Adipose tissue (tissue), 3 donors: ENCODE measurements around the gene TXNDC5. TPM values are rescaled to one million over a fixed set of nuclear protein-coding genes. Genes with fewer than 3 reads are reported as not detected.

Experiments
- H3K27ac ChIP-seq: one replicate; pipeline ENCODE4 v1.5.1; 2013; ENCODE audit warnings: low read depth, low read length
- WGBS, 3 donors: extraction: QIAGEN DNeasy Blood & Tissue Kit; methylation state at CpG; one replicate each; pipeline ENCODE4 v1.1.7; 2013; 5-methylcytosine and 5-hydroxymethylcytosine counted together
- polyA plus RNA-seq, 3 donors: library from polyadenylated mRNA; stranded (reverse); fragments of 200-250 nt; gene quantifications; one replicate each; pipeline ENCODE4 v1.2.3, GENCODE V29; 2013
- donor health status: healthy with polysubstance abuse.
- donor health status: Bipolar disorder and iron deficiency.
- donor health status: healthy.

The TXNDC5 gene
- 100 to 1,000 TPM in 2 of 3 donors, 10 to 100 TPM in 1; 88.6 to 123 (median 105) TPM for polyA plus RNA-seq

DNA sequence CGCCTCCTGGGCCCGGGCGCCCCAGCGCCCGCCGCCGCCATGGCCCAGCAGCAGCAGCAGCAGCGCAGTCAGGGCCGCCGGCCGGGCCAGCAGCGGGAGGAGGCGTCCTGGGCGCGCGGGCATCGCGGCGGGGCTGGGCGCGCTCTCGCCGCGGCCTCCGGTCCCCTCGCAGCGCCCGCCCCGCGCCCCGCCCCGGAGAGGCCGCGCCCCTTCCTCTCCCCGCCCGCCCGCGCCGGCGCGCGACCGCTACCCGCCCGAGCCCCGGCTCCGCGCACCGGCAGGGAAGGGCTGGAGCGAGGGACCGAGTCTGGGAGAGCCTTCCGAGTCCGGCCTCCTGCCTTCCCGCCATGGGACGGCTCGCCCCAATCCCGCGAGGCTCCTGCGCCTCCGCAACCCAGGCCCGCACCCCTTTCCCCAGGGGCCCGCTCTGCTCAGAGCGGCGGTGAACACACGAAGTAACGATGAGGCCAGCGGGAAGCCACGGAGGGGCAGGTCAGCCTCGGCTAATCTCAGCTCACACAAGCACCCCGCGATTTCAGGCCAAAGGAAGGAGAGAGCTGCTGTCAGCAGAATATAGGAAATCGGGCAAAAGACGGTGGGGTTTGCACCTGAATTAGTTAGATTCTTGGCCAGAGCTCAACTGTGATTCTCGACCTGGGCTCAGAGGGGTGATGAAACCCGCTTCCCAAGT is at the start of gene TXNDC5:
TSS of gene TXNDC5 (minus strand) at position 135 of the 691 bp plus-strand sequence. CDS start at position 123, 12 bp downstream.
- no peak within 1 kb of the TSS for H3K27ac ChIP-seq
- 2 to 4% (median 3%) methylated on average over 32 to 75 of the region's 75 CpGs for WGBS, 3 donors

DNA sequence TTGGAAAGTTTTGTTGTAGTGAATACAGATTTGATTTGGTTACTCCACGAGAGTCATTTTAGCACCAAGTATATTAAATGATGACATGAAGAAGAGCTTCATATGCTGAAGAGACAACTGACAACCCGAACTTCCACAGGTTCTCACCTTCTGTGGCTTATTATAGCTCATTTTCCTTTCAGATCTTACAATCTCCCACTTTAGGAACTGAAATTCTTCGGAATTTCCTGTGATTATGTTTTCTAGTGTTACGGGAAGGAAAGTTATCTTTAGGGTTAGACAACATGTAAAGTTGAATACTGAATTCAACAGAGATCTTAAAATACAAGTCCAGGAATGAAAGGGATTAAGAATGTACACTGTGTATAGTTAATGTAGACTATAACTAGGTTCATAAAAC is 49.6 kb upstream of the TXNDC5 start:
- whole genome bisulfite sequencing, 3 donors: 56 to 67% (median 60%) methylated on average over 4 of the region's 4 CpGs
- H3K27ac ChIP-seq: no peak overlapping the region

DNA sequence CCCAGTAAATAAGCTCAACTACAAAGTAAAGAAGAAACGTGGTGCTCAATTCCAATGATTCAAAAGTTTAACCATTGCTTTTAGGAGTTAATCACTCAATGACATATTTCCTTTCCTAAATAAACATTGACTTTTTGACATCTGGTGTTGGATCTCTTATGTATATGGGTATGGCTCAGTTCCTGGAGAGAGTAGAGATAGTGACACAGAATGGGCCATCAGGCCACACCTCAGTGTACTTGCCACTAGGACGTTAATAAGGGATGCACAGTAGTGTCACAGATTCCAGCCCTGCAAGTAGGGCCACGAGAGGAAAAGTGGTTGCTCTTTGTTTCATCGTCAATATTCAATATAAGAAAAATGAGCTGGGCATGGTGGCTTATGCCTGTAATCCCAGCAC is 48.9 kb upstream of the TXNDC5 start:
- H3K27ac ChIP-seq: no peak overlapping the region
- WGBS, 3 donors: 60 to 77% (median 76%) methylated on average over 4 of the region's 4 CpGs

DNA sequence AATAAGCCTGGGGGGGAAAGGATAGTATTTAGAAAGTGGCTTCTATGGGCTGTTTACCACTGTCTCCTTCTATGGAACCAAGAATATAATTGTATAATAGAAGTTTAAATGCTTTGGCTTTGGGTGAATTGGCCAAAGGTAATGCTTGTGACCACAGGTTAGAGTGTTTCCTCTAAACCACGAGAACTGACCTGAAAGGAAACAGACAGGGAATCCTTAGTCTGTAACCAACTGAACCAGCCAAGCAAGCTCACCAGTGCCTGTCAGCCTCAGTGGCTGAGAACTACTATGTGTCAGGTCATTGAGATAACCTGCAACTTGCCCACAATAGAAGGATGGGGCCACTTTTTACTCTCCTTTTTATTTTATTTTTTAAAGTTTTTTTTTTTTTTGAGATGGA is 47.9 kb upstream of the TXNDC5 start:
- 45 to 77% (median 63%) methylated on average over 1 of the region's 1 CpG for WGBS, 3 donors
- H3K27ac ChIP-seq: no peak overlapping the region

DNA sequence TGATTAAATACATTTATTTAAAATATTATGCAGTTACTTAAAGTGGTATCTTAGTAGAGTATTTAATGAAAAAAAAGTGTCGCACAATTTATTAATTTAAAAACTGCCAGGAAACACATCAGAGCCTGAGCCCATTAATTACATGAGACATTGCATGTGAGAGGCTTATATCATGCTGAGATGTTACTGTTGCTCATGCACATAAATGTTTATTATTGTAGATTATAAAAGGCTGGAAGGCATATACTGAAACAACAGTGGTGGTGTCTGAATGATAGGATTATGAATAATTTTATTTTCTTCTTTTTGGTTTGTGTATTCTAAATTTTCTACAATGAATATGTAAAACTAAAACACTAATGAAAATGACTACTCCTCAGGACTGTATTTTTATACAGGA is 45.7 kb upstream of the TXNDC5 start:
- H3K27ac ChIP-seq: no peak overlapping the region
- 94 to 96% (median 94%) methylated on average over 1 of the region's 1 CpG for WGBS, 3 donors

DNA sequence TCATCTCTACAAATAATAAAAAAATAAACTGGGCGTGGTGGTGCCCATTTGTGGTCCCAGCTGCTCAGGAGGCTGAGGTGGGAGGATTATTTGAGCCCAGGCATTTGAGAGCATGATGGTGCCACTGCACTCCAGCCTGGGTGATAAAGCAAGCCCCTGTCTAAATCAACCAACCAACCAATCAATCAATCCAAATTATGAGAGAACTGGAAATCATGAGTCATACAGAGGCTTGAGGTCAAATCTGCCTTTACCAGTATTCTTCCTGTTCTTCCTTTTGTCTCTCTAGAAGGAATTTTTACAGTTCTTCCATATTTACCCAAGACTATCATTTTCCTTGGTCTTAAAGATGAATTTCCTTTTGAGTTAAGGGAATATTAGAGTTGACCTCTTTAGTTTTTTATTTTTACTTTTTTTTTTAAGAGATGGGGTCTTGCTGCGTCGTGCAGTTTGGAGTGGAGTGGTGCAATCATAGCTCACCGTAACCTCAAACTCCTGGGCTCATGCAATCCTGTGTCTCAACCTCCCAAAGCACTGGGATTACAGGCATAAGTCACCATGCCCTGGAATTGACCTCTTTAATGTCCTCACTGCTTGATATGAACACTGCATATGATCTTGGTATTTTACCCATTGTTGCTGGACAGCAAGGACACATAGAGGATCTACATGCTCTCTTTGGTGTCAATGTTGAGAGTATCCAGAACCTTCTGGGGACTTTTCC is 44.1 kb upstream of the TXNDC5 start:
- WGBS, 3 donors: 65 to 91% (median 73%) methylated on average over 4 of the region's 4 CpGs

DNA sequence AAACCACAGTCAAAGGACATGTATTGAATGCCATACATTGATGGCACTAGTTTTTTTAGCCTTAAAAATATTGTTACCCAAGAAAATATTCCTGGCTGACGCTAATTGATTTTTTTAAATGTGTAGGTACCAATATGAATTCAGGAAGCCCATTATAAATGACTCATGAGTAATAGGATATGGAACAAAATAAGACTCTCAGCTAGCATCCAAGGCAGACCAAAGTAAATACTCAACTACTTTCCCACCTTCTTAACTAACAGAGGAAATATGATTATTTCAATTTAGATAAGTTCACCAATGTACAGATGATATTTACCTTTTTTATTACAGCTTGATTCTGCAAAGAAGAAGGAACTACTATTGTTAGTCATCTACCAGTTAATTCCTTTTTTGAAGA is 43.2 kb upstream of the TXNDC5 start:
- 78 to 90% (median 83%) methylated on average over 1 of the region's 1 CpG for WGBS, 3 donors
- H3K27ac ChIP-seq: no peak overlapping the region

More for the DNA sequence above, 44.1 kb upstream of the TXNDC5 start:
- H3K27ac ChIP-seq: no peak overlapping the region

DNA sequence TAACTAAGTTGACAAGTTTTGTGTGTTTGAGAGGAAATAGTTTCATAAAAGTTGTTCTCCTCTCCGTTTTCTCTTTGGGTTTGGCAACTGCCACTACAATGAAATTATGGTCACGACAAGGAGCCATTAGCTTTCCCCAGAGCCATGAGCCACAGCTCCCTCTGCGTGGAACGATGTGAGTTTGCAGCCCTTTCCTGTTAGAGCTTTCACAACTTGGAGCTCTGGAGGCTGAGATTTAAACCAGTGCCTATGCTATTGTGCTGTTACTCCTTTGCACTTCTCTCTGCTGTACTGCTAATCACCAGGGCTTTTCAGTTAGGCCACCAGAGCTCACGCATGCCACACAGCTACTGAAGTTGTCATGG is 29.3 kb upstream of the TXNDC5 start:
- 38 to 64% (median 50%) methylated on average over 5 of the region's 5 CpGs for WGBS, 3 donors
- H3K27ac ChIP-seq: no peak overlapping the region

DNA sequence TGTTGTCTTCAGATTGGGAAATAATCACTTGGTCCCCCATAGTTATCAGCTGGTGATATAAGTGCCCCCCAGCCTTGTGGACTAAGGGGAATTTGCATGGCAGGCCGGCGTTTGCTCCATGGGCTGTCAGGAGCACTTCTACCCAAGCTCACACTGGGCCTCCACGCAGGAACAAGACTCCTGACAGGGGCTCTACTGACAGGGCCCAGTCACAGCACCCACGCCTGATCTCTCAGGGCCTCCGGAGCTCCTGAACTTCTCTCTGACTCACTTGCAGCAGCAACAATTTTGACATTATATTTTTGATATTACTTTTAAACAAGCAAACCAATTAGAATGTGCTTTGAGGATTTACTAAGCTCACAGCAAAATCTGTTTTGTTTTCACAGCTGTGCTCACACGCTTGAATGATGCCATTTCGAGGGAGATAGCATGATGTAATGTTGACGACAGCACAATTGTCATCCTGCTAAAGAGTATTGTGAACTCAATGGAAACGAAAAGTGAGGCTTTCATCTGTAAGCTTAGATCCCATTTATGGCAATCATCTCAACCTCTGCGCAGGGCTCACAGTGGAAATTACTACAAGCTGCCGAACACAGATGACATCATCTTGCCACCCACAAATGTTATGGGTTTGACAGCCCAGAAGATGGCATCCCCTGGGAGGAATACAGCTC is 28.7 kb upstream of the TXNDC5 start:
- 76 to 80% (median 76%) methylated on average over 11 of the region's 11 CpGs for WGBS, 3 donors
- H3K27ac ChIP-seq: no peak overlapping the region

DNA sequence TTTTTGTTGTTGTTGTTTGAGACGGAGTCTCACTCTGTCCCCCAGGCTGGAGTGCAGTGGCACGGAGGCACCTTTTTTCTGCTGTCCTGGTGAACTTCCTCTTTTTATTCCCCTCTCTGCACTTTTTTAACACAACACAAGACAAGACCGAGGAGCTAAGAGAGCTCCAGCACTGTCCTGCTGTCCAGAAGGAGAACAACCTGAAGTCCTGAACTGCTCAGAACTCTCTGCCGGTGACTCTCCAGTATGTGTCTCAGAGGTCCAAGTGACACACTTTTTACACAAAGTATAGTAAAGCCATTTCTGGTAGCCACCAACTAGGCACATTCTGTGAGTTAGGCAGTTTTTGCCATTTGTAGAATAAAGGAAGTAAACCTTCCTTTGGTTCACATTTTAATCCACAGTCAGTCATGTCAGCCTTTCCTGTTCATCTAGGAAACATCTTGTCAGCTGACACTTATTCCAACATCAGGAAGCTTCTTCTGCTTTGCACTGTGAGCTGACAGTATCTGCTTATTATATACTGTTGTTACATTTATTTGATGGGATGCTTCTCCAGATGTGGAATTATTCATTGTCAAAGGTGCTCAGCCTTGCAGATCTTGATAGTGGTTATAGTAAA is 28.1 kb upstream of the TXNDC5 start:
- H3K27ac ChIP-seq: no peak overlapping the region
- WGBS, 3 donors: 61 to 89% (median 72%) methylated on average over 4 of the region's 4 CpGs

DNA sequence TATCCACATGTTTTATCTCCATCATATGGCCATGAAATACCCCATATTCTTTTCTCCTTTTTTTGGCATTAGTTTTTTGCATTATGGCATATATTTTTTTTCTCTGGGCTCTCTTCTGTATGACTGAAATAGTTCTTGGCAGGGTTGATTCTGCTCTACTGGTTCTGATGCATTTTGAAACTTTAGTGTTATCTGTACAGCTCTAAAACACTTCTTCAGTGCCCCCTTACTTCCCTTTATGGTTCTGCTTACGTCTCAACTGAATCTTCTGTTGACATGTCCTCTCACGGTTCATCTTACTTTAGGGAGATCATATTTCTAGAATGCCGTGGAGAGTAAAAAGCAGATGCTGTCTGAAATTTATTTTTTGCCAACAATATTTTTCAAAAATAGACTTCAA is 23.2 kb upstream of the TXNDC5 start:
- no peak overlapping the region for H3K27ac ChIP-seq
- WGBS, 3 donors: 34 to 73% (median 55%) methylated on average over 3 of the region's 3 CpGs

DNA sequence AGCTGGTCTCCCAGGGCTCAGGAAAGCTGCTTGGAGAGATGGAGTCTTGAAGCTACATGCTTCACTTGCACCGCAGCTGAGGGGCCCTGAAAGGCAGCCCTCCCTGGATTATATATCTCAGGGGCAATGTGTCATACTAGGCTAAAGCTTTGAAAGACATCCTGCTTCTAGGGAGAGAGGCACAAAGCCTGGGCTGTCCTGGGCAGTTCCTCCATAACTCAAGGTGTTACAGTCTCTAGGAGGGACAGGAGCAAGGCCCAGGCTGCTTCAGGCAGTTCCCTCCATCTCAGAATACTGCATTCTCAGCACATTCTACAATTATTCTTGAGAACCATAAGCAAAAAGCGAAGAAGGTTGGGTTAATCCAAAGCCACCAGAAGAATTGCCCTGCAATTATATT is 22.0 kb upstream of the TXNDC5 start:
- WGBS, 3 donors: 90 to 92% (median 91%) methylated on average over 2 of the region's 2 CpGs
- no peak overlapping the region for H3K27ac ChIP-seq

DNA sequence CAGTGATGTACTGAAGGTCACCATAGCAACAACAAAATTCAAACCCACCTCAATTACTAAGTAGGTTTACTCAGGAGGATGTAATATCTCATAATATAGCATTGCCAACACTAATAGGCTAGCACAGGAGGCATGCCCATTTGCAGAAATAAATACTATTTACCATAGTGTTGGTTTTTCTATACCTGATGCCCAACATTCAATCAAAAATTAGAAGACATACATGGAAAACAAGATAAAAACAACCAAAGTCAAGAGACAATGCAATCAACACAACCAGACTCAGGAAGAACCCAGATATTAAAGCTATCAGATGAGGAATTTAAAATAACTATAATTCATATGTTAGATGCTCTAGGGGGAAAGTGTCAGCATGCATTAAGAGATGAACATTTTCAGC is 14.3 kb upstream of the TXNDC5 start:
- no peak overlapping the region for H3K27ac ChIP-seq

DNA sequence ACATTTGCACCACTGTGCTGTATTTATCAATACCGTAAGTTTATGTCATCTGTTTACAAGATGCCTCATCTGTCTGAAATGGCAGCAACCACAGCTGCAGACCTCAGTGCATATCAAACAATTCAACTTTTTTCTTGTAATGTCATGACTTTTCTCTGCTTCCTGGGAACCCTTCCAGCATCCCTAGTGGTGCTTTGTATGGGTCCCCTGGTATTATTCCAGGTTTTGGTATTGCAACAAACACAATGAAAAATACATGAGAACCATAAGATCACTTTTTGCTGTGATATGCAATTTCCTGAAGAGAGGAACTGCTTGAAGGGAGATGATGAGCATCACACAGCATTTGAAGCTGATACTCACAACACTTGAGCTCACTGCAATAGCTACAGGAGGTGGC is 12.0 kb upstream of the TXNDC5 start:
- WGBS, 3 donors: 70 to 83% (median 71%) methylated on average over 1 of the region's 1 CpG
- H3K27ac ChIP-seq: no peak overlapping the region

DNA sequence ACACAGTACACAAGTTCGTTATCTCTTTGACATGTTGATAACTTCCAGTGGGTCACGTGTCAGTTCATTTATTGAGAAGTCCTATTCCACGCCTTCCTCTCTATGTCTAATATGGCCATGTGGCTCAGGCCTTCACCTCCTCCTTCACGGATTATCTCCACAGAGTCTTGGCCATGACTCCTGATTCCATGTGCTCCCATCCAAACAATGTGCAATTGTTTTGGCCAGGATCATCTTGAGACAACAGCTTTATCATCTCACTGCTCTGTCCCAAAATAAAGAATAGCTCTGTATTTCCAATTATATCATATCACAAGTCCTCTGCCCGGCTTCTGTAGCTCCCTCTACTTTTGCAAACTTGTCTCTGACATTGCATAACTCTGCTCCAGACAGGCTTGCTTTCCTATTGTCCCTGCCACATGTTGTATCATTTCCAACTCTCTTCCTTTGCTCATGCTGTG is 11.1 kb upstream of the TXNDC5 start:
- WGBS, 3 donors: 51 to 74% (median 73%) methylated on average over 5 of the region's 5 CpGs
- no peak overlapping the region for H3K27ac ChIP-seq

DNA sequence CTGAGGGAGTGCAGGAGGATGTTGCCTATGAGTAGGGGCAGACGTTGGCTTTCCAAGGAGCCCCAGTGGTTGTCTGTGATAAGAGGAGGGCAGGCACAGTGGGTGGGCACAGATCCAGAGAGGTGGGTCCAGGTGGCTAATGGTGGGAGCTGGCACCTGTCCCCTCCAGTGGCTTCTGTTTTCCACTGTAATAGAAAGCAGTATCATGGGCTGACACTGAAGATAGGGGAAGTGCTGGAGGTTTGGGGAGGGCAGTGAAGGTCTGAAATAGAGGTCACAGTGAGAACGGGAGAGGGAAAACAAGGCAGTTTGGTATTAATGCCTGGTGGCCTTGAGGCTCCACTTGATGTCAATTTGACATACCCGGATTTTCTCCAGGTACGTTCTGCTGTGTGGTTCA is 10.5 kb upstream of the TXNDC5 start:
- H3K27ac ChIP-seq: no peak overlapping the region
- WGBS, 3 donors: 46 to 79% (median 69%) methylated on average over 4 of the region's 4 CpGs

DNA sequence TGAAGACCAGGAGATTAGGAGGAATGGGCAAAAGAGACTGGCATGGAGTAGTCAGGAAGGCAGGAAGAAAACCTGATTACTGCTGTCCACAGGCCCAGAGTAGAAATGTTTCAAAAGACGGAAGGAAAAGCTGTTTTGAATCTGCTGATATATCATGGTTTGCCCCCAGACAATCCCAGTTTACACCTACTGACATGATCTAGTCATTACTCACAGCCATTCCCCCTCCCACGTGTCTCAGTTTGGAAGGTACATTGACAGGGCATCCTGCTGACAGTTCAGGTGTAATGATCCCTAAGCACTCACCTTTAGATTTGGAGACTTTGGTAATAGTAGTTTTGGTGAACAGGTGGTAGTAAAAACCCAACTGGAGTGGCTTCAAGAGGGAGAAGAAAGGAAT is 9.8 kb upstream of the TXNDC5 start:
- 78 to 90% (median 81%) methylated on average over 2 of the region's 2 CpGs for WGBS, 3 donors
- no peak overlapping the region for H3K27ac ChIP-seq

DNA sequence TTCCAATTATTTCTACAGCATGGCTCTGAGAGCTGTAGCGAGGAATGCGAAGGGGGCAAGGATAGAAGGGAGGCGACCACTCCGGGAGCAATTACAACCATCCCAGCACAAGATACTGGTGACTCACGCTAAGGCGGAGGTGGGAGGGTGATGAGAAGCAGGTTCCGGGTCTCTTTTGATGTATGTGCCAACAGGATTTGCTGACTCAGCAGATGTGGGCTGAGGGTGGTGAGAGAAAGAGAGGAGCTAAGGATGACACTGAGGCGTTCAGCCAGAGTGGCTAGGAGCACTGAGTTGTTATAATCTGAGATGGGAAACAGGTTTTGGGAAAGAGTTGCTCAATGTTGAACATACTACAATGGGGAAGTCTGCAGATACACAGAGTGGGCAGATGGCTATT is 9.3 kb upstream of the TXNDC5 start:
- 48 to 80% (median 51%) methylated on average over 8 of the region's 8 CpGs for WGBS, 3 donors
- H3K27ac ChIP-seq: no peak overlapping the region

DNA sequence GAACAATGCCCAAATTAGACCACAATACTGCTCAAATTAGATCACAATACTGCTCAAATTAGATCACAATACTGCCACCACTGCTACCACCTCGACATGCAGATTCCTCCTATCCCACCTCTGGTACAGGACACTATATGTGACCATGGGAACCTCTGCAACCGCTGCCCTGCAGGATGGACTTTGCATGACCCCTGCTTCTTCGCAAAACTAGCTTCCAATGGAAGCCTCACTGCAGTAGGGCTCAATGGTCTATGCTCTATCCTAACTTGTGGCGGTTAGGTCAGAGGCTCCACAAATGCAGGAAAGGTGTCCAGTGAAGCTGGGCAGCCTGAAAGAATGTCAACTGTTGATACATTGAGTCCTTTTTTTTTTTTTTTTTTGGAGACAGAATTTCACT is 7.8 kb upstream of the TXNDC5 start:
- no peak overlapping the region for H3K27ac ChIP-seq
- WGBS, 3 donors: 93 to 95% (median 94%) methylated on average over 4 of the region's 4 CpGs
